A673 (cell line): ENCODE measurements around the gene UBR4. TPM values are rescaled to one million over a fixed set of nuclear protein-coding genes. Genes with fewer than 3 reads are reported as not detected.

Source experiments
- BruUV-seq: library from RNA; stranded (reverse); fragments of 400-500 nt; replicated peaks from 2 replicates; lab custom pipeline; 2021; lab: Mats Ljungman, UMichigan
- CTCF ChIA-PET: fragments of 300-600 bp; sonication (Branson Sonifier 250); formaldehyde crosslinking; loops from one replicate; lab custom pipeline; 2022; ENCODE audit warnings: antibody characterized with exemption; lab: Charles Lee
- POLR2A ChIA-PET: fragments of 300-600 bp; sonication (Branson Sonifier 250); formaldehyde crosslinking; loops from one replicate; lab custom pipeline; 2022; ENCODE audit warnings: antibody characterized with exemption; ENCODE audit not compliant: low non-redundant PET; lab: Charles Lee
- DNase-seq: peaks from one replicate; pipeline ENCODE4 v3.0.0-alpha.2; 2015; ENCODE audit warnings: low spot score
- H3K27ac ChIP-seq: fragments of 200-600 bp; sonication (generic); 2 replicates; pipeline ENCODE4 v1.5.1; 2016; ENCODE audit warnings: mixed run types, low read depth, mild to moderate bottlenecking, mixed read lengths, antibody characterized with exemption, low read length; ENCODE audit not compliant: poor library complexity, severe bottlenecking
- H3K27me3 ChIP-seq: fragments of 200-600 bp; sonication (generic); replicated peaks from 2 replicates; pipeline ENCODE4 v1.6.1; 2017; ENCODE audit warnings: mixed run types, low read depth, mild to moderate bottlenecking, mixed read lengths, antibody characterized with exemption, low read length; ENCODE audit not compliant: insufficient read depth, poor library complexity
- H3K36me3 ChIP-seq: fragments of 200-600 bp; sonication (generic); 2 replicates; pipeline ENCODE4 v1.6.1; 2016; ENCODE audit warnings: mixed run types, mild to moderate bottlenecking, mixed read lengths, antibody characterized with exemption, low read length; ENCODE audit not compliant: insufficient read depth, poor library complexity, severe bottlenecking
- H3K4me1 ChIP-seq: fragments of 200-600 bp; sonication (generic); 2 replicates; pipeline ENCODE4 v1.6.1; 2017; ENCODE audit warnings: mixed run types, mild to moderate bottlenecking, mixed read lengths, antibody characterized with exemption, low read length; ENCODE audit not compliant: insufficient read depth, poor library complexity, severe bottlenecking
- H3K4me3 ChIP-seq: fragments of 200-600 bp; sonication (generic); 2 replicates; pipeline ENCODE4 v1.5.1; 2016; ENCODE audit warnings: low read depth, mixed run types, mild to moderate bottlenecking, mixed read lengths, low read length; ENCODE audit not compliant: poor library complexity, severe bottlenecking
- H3K9me3 ChIP-seq: fragments of 200-600 bp; sonication (generic); 2 replicates; pipeline ENCODE4 v1.6.1; 2016; ENCODE audit warnings: mixed run types, low read depth, mild to moderate bottlenecking, mixed read lengths, antibody characterized with exemption, low read length; ENCODE audit not compliant: poor library complexity, severe bottlenecking
- CTCF ChIP-seq: fragments of 300-800, 200-600 bp; sonication (generic); conservative IDR thresholded peaks from 2 replicates; pipeline ENCODE4 v1.5.1; 2017; ENCODE audit warnings: low read depth, mild to moderate bottlenecking, antibody characterized with exemption, low read length, moderate library complexity, mixed read lengths
- EZH2 ChIP-seq: fragments of 200-600 bp; sonication (generic); IDR thresholded peaks from 2 replicates; pipeline ENCODE4 v1.6.1; 2017; ENCODE audit warnings: borderline replicate concordance, low read depth, mild to moderate bottlenecking, mixed read lengths, antibody characterized with exemption, low read length; ENCODE audit not compliant: poor library complexity, severe bottlenecking
- intact Hi-C: fragments of 100-400 bp; cut with micrococcal nuclease; formaldehyde crosslinking; loops from one replicate; pipeline ENCODE4 v1.10.0; 2022; ENCODE audit not compliant: unreplicated experiment
- total RNA-seq: library from RNA; stranded (reverse); gene quantifications from 2 replicates; pipeline ENCODE4 v1.2.3, GENCODE V29; 2021

The UBR4 gene
- total RNA-seq, 1 experiment from 2014 or later, result 214 TPM

GRCh38 chr1:19074361-19074901, 135.6 kb downstream of the UBR4 start:
- BruUV-seq, result no TSS peak
- no peak overlapping the region for H3K4me3 ChIP-seq
- H3K9me3 ChIP-seq, result no peaks in the 10 kb centered on the region
- ChIA-PET POLR2A (no interaction called here), CTCF (interaction anchor here (0.9 kb wide), 1 partner anchor 579 kb away, joined by 3 read pairs; no protein-coding TSS in a partner anchor)
- intact Hi-C loops, result no loop called here
- peaks cover 64% of the 10 kb centered on the region for H3K36me3 ChIP-seq
- no peak overlapping the region for H3K27ac ChIP-seq
- no peaks in the 10 kb centered on the region for H3K27me3 ChIP-seq
- no peaks in the 10 kb centered on the region for H3K4me1 ChIP-seq
- TF ChIP-seq EZH2 (no peak), CTCF (no peak)
- no peak for DNase-seq

GRCh38 chr1:19073311-19074186, 136.5 kb downstream of the UBR4 start:
- no peaks in the 10 kb centered on the region for H3K27me3 ChIP-seq
- H3K36me3 ChIP-seq, result peaks cover 55% of the 10 kb centered on the region
- no peak overlapping the region for H3K4me3 ChIP-seq
- ChIA-PET CTCF (interaction anchor here (0.6 kb wide), 1 partner anchor 147 kb away, joined by 3 read pairs; no protein-coding TSS in a partner anchor), POLR2A (no interaction called here)
- no peaks in the 10 kb centered on the region for H3K4me1 ChIP-seq
- TF ChIP-seq EZH2 (no peak), CTCF (no peak)
- DNase-seq, result no peak
- no peaks in the 10 kb centered on the region for H3K9me3 ChIP-seq
- no TSS peak for BruUV-seq
- H3K27ac ChIP-seq, result no peak overlapping the region
- intact Hi-C loops, result no loop called here

GRCh38 chr1:19072285-19072981, 137.6 kb downstream of the UBR4 start:
- CTCF ChIA-PET, result interaction anchor here (1.6 kb wide), 1 partner anchor 165 kb away, joined by 7 read pairs; no protein-coding TSS in a partner anchor
- intact Hi-C loops, result no loop called here
- POLR2A ChIA-PET, result no interaction called here
- DNase-seq, result no peak
- H3K4me1 ChIP-seq, result no peaks in the 10 kb centered on the region
- BruUV-seq, result no TSS peak
- no peaks in the 10 kb centered on the region for H3K27me3 ChIP-seq
- H3K27ac ChIP-seq, result no peak overlapping the region
- H3K4me3 ChIP-seq, result no peak overlapping the region
- H3K9me3 ChIP-seq, result no peaks in the 10 kb centered on the region
- TF ChIP-seq EZH2 (no peak), CTCF (no peak)
- H3K36me3 ChIP-seq, result peaks cover 46% of the 10 kb centered on the region
